GM12864 (cell line): ENCODE measurements around the gene DIS3L2.

Experiments
- DNase-seq: peaks from one replicate; pipeline ENCODE4 v3.0.0-alpha.2; 2011; ENCODE audit warnings: low read depth
- H3K4me3 ChIP-seq: 2 replicates; pipeline ENCODE4 v1.5.1; 2011; ENCODE audit warnings: mild to moderate bottlenecking, low read depth, low read length, control low read depth
- CTCF ChIP-seq: IDR thresholded peaks from 2 replicates; pipeline ENCODE4 v1.5.1; 2011; ENCODE audit warnings: low read depth, mild to moderate bottlenecking, moderate library complexity, low read length, control low read depth, inconsistent platforms; ENCODE audit errors: missing control alignments

The DIS3L2 gene

GRCh38 chr2:232038251-232038880, 76.9 kb downstream of the DIS3L2 start:
- no peak overlapping the region for H3K4me3 ChIP-seq
- TF ChIP-seq CTCF = no peak
- no peak for DNase-seq

GRCh38 chr2:232038881-232039485, 77.5 kb downstream of the DIS3L2 start:
- no peak for TF ChIP-seq CTCF
- no peak for DNase-seq
- no peak overlapping the region for H3K4me3 ChIP-seq

GRCh38 chr2:232042911-232043574, 81.5 kb downstream of the DIS3L2 start:
- TF ChIP-seq CTCF = no peak
- DNase-seq = no peak
- no peak overlapping the region for H3K4me3 ChIP-seq

- TF ChIP-seq CTCF = no peak
- DNase-seq = no peak
- H3K4me3 ChIP-seq = no peak overlapping the region
These were observed 82.5 kb downstream of the DIS3L2 start for GRCh38 chr2:232043966-232044365.

- DNase-seq = no peak
- H3K4me3 ChIP-seq = no peak overlapping the region
- TF ChIP-seq CTCF = no peak
These were observed 87.8 kb downstream of the DIS3L2 start for GRCh38 chr2:232049350-232049749.

- H3K4me3 ChIP-seq = no peak overlapping the region
- no peak for TF ChIP-seq CTCF
- DNase-seq = no peak
These were observed 91.1 kb downstream of the DIS3L2 start for GRCh38 chr2:232052591-232052990.
